NK-92 treated with Interleukin-12 subunit alpha and Interleukin-12 subunit beta, amount 100 ng/mL, for 24 hours (cell line): Measurements from ENCODE around the gene RAD51B.
"Not testable (repeated sequence)": the region's sequence is repeated elsewhere in the genome, so short reads cannot be mapped to it uniquely, and the experiment has no call there.

Source experiments
- DNase-seq: peaks from one replicate; lab custom pipeline; 2025; lab: John Stamatoyannopoulos, UW

RAD51B gene

DNA sequence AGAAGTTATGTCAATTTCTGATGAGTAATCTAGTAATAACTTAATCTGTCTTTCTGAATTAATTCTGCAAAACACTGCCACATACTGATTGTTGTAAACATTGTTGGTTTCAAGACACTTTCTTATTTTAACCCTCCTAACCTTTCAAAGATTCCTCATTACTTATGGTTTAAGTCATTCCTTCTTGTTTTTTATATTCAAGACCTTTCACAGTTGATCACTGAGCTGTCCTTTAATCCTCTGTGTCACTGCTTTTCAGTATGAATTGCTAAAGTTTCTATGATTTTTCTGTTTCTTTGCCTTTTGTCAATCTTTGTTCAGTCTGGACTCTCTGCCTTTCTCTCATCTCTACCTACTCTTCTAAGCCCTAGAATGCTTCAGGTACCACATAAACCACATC lies 164.7 kb downstream of the RAD51B start:
- no peak for DNase-seq

DNA sequence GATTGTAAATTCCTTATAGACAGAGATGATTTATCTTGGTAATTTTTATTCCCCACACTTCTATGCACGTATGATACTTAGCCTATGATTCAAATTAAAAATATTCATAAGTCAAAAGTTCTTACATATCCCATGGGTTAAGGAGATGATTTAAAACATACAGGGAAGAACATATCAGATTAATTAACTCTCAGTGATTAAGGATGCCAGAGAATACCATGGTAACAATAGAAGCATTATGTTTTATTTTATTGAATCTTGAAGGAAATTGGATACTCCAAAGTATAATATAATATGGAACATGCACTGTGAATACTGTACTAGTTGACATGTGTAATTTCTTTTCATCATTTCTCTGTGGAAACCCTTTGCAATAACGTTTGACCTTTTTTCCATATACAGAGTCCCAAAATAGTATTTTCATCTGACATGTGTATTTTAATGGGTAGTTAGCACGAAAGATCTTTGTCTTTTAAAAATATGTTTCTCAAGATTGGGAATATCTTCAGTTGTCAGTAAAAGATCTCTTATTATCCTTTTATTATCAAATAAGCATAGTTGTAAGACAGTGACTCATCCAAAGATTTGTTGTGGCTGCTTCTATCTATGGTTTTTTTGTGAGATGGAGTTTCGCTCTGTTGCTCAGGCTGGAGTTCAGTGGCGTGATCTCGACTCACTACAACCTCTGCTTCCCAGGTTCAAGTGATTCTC lies 166.7 kb downstream of the RAD51B start:
- no peak for DNase-seq

DNA sequence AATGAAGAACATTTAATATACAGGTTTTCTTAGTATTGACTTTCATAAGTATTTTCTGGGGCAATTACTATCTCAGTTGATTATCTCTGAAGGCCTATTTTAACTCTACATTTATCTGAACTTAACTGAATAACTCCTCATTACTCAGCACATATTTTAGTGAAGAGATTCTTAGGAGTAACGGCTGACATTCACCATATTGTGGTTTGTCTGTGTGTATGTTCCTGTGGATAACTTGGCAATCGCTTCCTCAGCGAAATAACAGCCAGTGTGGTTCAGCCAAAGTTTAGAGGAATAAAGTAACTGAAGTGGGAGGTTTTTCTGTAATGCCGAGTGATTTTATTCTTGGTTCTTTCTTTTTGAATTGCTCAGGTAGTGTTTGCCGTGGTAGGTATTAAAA lies 168.0 kb downstream of the RAD51B start:
- no peak for DNase-seq

DNA sequence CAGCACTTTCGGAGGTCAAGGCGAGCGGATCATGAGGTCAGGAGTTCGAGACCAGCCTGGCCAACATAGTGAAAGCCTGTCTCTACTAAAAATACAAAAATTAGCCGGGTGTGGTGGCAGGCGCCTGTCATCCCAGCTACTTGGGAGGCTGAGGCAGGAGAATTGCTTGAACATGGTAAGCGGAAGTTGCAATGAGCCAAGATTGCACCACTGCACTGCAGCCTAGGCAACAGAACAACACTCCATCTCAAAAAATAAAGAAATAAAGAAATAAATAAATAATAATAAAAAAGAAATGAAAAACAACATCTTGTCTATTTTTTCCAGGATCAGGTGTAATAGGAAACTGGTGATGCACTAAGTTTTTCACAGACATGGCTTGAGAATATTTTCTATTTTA lies 168.6 kb downstream of the RAD51B start:
- DNase-seq = not testable (repeated sequence)

DNA sequence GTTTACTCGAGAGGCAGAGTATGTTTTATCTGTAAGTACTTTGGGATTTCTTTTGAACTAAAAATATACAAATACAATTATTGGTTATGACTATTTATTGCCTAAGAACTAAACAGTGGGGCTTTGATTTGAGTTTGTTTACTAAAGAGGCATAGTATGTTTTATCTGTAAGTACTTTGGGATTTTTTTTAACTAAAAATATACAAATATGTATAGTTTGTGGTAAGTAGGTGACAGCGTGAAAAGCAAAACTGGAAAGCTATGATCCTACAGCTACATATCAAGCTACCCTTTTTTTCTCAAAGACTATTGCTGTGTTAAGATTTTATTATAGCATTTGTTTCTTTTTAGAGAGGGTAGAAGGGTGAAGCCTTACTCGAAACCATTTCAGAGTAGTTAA lies 171.0 kb downstream of the RAD51B start:
- no peak for DNase-seq

DNA sequence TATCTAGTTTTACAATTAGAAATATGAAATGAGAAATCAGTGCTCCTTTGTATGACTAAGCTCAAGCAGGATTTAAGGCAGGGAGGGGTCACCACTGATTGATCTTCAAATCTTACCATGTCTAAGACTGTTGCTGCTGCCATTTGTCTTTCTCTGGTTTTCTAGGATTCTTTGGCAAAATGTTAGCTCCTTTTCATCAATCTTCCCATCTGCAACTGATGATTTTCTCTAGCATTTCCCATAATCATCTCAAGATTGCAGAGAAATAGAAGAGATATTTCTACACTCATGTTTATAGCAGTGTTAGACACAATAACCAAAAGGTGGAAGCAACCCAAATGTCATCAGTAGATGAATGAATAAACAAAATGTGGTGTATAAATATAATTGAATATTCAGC lies 175.0 kb downstream of the RAD51B start:
- no peak for DNase-seq

DNA sequence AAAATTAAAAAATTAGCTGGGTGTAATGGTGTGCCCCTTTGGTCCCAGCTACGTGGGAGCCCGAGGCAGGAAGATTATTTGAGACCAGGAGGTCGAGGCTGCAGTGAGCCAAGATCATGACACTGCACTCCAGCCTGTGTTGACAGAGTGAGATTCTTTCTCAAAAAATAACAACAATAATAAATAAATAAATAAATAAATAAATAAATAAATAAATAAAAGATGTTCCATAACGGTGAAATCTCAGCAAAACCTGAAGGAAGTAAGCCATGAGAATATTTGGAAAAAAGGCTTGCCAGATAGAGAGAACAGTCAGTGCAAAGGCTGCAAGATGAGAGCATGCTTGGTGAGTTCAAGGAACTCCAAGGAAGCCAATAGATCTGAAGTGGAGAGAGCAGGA lies 176.7 kb downstream of the RAD51B start:
- DNase-seq = no peak

DNA sequence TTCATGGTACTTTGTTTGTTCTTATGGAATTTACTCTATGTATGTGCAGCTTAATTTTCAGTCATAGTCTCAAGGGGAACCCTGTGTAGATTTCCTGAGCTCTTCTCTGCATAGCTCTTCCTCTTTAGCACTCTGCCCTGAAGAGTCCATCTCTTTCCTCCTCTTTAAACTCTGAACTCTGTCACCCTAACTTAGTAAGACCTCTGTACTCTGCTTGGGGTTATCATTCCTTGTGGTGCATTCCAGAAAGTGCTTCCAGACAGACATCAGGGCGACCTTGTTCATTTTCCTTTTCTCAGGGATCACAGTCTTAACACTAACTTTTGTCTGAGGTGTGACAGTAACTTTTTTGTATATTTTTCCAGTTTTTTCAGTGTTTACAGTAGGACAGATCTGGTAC lies 179.3 kb downstream of the RAD51B start:
- DNase-seq = no peak

DNA sequence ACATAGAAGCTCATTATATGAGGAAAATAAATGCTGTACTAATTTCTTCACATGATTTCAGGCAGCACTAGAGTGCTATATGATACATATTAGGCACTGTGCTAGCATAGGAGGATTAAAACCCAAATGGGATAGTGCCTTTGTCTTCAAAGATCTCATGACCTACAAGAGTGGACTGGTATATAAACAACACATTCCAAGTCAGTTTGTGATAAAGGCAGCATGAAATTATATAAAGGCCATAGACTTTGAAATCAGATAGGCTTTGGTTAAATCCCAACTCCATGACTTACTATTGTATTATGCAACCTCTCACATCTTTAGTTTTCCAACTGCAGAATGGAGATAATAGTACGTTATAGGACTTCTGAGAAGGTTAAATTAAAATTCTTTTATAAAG lies 179.7 kb downstream of the RAD51B start:
- DNase-seq = no peak

DNA sequence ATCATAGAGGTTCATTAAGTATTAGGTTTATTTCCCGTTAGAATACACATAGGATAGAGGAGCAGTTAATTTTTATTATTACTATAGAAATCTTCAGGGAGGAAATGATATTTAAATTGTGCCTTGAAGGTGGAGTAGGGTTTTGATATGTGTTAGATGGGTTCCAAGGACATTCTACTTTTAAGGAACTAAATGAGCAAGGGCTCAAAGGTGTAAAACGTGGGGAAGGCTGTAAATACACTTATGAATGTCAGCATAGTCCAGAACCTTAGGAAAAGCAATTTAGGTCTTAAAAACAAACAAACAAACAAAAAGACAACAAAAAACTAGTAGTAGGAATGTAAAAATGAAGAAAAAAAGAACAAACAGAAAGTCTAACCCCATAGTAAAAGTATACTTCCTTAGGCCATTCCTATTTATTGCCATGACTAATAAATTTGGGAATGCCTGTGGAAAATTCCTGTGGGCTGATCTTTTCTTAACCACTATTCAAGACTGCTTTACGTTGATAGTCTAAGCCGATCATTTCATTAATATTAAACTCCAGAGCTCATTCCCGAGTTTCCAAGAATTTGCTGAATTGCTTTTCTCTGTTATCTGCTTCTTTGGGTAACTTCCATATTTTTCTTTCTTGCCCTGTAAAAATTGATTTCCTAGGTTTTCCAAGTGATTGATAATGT lies 180.3 kb downstream of the RAD51B start:
- DNase-seq = no peak

DNA sequence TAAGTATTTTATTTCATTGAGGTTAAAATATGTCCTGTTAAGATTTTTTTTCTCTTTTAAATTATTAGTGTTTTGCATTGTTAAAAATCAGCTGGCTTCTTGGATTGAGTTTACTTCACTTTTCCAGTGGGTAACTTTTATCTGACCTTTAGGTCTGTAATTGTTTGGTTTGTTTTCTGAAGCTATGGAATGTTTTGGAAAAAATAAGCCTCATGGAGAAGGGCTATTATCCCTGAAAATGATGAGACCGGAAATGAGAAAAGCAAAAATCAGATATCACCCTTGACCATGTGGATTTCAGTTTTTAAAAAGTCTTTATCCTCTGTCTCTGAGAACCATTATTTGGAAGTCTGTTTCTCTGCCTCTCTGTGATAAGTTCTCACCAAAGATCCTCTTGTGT lies 180.9 kb downstream of the RAD51B start:
- DNase-seq = no peak

DNA sequence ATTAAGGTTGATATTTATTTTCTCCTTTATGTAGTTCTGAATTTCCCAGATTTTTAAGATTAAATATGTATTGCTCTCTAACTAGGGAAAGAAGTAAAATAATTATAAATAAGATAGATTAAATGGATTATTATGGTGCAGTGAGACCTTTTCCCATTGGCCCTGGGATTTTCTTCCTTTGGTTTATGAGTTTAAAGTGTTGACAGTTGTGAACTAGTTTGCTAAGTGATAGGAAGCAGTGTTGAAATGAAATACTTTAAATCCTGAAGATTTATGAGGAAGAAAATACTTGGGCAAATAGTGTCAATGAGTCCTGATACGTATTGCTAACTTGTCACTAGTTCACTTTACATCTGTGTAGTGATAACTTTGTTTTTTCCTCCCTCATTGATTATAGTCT lies 188.9 kb downstream of the RAD51B start:
- DNase-seq = no peak

DNA sequence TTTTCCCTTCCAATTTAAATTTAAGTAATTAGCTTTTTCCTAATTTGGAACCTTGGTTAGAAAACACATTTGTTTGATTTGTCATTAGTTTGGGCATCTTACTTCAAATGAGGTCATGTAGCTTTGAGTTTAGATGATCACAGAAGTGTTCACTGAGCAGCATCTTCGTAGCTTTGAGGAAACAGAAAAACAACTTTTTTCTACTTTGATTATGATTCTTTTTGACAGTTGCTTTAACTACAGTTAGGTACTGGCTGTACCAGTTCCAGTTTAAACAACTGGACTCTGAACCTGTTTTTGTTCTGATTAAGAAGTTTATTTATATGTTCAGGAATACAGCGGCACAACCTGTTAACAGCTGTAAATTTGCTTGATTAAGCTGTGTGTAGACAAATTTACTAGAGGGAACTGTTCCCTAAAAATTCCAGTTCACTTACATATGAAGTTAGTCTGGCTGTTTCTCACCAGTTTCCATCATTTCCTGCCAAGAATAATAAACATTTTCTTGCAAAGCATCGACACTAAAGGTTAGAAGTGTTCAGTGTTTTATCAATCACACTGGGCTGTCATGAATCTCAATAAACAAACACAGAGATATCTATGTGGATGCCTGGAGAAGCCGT lies 191.9 kb downstream of the RAD51B start:
- DNase-seq = no peak

DNA sequence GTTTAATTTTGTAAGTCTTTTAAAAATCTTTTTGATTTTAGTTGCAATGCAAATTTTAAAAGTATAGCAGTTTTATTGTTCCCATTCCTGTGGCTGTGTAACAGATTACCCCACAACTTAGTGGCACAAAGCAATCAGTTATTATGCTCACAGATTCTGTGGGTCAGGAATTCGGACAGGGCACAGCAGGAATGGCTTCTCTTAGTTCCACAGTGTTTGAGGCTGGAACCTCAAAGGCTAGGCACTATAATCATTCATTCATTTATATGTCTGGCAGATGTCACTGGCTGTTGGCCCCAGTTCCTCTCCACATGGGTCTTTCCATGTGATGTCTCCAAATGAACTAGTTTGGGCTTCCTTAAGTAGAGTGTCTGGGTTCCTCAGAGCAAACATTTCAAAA lies 193.3 kb downstream of the RAD51B start:
- no peak for DNase-seq

DNA sequence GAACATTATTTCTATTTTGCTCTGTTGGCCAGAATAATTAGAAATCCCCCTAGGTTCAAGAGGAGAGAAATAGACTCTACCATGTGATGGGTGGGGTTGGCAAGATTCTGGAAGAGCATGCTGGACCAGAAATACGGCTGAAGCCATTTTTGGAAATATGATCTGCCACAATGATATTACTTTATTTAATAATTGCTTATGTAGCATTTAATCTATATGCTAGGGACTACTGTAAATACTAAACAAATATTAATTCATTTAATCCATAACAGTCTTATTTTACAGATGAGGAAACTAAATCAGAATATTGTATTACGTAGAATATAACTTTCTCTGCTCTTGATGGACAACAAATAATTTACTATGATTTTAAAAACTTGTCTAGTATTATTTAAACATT lies 193.7 kb downstream of the RAD51B start:
- DNase-seq = no peak

DNA sequence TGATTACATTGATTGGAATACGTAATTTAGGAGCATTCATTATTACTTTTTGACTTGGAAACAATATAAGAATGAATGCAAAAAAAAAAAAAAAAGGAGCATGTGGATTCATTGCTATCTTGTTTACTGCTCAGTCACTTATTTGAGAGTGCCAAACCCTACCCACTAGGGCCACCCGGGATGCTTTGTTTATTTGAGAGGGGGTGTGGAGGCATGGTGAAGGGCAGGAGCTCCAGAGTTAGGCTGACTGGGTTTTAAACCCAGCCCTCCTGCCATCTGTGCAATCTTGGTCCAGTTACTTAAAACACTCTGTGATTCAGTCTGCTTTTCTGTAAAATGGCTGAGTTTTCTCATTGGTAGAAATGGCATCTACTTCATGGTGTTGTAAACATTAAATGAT lies 195.2 kb downstream of the RAD51B start:
- DNase-seq = no peak

DNA sequence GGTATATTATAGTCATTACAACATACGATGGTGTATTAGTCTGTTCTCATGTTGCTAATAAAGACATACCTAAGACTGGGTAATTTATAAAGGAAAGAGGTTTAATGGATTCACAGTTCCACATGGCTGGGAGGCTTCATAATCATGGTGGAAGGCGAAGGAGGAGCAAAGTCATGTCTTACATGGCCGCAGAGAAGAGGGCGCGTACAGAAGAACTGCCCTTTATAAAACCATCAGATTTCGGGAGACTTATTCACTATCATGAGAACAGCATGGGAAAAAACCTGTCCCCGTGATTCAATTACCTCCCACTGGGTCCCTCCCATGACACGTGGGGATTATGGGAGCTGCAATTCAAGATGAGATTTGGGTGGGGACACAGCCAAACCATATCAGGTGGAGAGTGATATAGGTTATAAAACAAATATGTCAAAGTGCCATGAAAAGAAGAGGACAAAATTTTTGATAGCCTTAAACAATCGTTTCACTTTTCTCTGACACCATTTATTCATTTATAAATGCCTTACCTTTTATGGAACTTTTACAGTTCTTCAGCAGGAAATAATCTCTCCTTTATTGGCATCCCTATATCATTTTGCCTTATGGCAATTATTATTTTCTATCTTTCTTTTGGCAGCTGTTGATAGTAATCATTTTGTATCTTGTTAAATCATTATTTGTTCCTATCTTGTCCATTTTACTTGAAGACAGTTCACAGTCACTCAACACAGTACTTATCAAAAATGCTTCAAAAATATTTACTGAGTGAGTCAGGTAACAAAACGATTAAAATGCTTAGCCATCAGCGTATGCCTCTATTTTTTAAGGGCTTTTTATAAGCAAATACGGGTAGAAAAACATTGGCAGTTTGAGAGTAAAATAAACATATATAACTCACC lies 196.0 kb downstream of the RAD51B start:
- DNase-seq = no peak

DNA sequence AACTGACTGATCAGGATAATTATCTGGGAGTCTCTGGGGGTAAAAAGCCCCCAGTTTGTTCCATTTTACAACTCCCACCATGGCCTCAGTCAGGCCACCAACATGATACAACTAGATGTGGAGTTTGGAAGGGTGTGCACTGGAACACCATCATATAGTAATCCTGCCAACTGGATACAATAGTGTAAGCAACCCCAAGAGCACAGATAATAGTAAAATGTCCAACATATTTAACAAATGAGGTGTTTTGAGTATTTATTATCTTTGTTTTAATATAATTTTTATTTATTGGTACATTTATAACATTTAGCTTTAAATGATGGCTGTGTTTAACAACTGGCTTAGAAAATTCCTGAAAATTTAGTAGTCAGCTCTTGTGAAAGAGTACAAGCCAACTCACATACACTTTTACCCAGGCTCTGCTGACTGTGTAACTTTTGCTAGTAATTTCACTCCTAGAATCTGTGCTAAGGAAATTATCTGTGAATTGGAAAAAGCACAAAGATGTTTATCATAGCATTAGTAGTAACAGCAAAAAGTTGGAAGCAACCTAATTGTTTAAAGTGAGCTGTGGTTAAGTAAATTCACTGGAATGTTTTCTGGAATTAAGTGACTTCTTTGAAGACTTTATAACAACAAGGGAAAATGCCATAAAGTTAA lies 196.8 kb downstream of the RAD51B start:
- DNase-seq = no peak

DNA sequence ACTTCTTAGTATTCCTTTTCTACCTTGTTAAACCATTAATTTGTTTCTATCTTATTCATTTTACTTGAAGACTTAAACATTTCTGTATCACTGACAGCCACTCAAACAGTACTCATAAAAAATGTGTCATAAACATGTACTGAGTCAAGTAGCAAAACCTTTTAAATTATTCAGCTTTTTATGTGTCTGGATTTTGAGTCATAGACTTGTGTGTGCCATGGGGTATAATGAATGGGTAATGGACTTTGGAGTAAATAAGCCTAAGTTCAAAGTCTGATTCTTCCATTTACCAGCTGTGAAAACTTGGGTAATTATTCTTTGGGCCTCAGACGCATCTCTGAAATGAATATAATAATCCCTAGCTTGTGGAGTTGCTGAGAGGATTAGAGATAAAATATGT lies 199.0 kb downstream of the RAD51B start:
- no peak for DNase-seq

DNA sequence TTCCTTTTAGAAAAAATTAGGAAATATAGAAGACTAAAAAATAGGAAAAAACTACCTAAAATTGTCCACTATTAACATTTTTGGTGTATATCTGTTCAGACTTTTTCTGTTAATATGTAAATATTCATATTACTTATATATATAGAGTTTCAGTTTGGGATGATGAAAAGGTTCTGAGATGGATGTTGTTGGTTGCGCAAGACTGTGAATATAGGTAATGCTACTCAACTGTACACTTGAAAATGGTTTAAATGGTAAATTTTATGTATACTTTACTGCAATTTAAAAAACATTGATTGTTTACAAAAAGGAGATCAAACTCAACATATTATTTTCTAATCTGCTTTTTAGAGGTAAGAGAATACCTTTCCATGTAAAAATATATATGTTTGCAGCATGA lies 200.9 kb downstream of the RAD51B start:
- DNase-seq = no peak

DNA sequence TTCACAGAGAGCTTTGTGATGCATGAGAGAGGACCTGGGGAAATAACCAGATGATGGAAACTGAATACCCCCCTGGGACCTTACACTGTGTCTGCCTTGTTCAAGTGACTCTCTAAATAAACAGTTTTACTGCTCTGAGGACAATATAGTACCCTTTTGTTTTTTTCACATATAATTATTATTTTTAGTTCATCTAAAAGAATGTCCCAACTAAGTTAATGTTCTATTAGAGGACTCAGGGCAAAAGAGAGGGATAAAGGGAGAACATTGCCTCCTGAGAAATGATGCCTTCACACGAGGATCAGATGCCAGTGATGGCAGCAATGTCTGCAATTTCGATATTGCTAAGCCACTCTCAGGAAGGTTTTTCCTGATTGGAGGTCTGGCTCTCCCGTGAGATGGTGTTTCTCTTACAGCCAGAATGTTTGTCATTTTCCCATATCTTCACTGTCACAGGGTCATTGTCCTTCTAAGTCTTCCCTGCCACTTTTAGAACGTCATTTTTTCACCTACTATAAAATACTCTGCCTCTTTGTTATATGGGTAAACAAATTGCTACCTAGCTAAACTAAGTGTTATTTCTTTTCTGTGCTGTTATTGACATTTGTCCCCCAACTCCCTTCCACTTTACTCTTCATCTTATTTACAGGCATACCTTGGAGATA lies 201.6 kb downstream of the RAD51B start:
- no peak for DNase-seq
